SK-N-SH treated with all-trans-retinoic acid at 6 μM for 48 hours (cell line): ENCODE results near the gene ZNF423.
"Not testable (repeated sequence)": the region's sequence is repeated elsewhere in the genome, so short reads cannot be mapped to it uniquely, and the experiment has no call there.

Experiments
- ATAC-seq: fragments of 200-7000 bp; cut with Tn5 transposase; 3 replicates; pipeline ENCODE4 v1.9.1; 2020; ENCODE audit warnings: mild to moderate bottlenecking, moderate library complexity
- ARNTL ChIP-seq: fragments of 450-650 bp; formaldehyde crosslinking; IDR thresholded peaks from 2 replicates; pipeline ENCODE4 v1.5.0; 2020; ENCODE audit warnings: low read depth, mild to moderate bottlenecking, moderate library complexity, borderline replicate concordance
- BACH2 ChIP-seq: fragments of 250-450 bp; sonication (Bioruptor Pico); IDR thresholded peaks from 2 replicates; pipeline ENCODE4 v1.9.0; 2021; ENCODE audit warnings: mild to moderate bottlenecking, borderline replicate concordance
- CREB5 ChIP-seq: fragments of 250-450 bp; sonication (Bioruptor Pico); IDR thresholded peaks from 2 replicates; pipeline ENCODE4 v1.5.1; 2020; ENCODE audit warnings: low read depth, mild to moderate bottlenecking, moderate library complexity
- CSDC2 ChIP-seq: fragments of 250-450 bp; sonication (Bioruptor Pico); IDR thresholded peaks from 2 replicates; pipeline ENCODE4 v1.5.0; 2020; ENCODE audit warnings: mild to moderate bottlenecking, moderate library complexity
- CSRNP3 ChIP-seq: fragments of 250-450 bp; sonication (Bioruptor Pico); IDR thresholded peaks from 2 replicates; pipeline ENCODE4 v1.5.1; 2021; ENCODE audit warnings: mild to moderate bottlenecking, moderate library complexity
- ESRRG ChIP-seq: fragments of 250-450 bp; sonication (Bioruptor Pico); IDR thresholded peaks from 2 replicates; pipeline ENCODE4 v1.6.1; 2021; ENCODE audit warnings: mild to moderate bottlenecking
- GLIS3 ChIP-seq: fragments of 250-450 bp; sonication (Bioruptor Pico); IDR thresholded peaks from 2 replicates; pipeline ENCODE4 v1.5.0; 2020; ENCODE audit warnings: mild to moderate bottlenecking, moderate library complexity
- ISL1 ChIP-seq: fragments of 250-450 bp; sonication (Bioruptor Pico); IDR thresholded peaks from 2 replicates; pipeline ENCODE4 v2.1.2; 2022; ENCODE audit warnings: mild to moderate bottlenecking, moderate library complexity
- OSR1 ChIP-seq: fragments of 250-450 bp; sonication (Bioruptor Pico); IDR thresholded peaks from 2 replicates; pipeline ENCODE4 v1.8.0; 2022; ENCODE audit warnings: moderate library complexity, mild to moderate bottlenecking, inconsistent platforms
- PATZ1 ChIP-seq: fragments of 250-450 bp; sonication (Bioruptor Pico); IDR thresholded peaks from 2 replicates; pipeline ENCODE4 v1.8.0; 2020; ENCODE audit warnings: mild to moderate bottlenecking, moderate library complexity, borderline replicate concordance
- POU6F1 ChIP-seq: fragments of 250-450 bp; sonication (Bioruptor Pico); IDR thresholded peaks from 2 replicates; pipeline ENCODE4 v1.8.0; 2021; ENCODE audit warnings: low read depth, mild to moderate bottlenecking, moderate library complexity, borderline replicate concordance
- PPARA ChIP-seq: fragments of 250-450 bp; sonication (Bioruptor Pico); IDR thresholded peaks from 2 replicates; pipeline ENCODE4 v1.5.0; 2020; ENCODE audit warnings: mild to moderate bottlenecking, borderline replicate concordance
- RARB ChIP-seq: fragments of 250-450 bp; sonication (Bioruptor Pico); IDR thresholded peaks from 2 replicates; pipeline ENCODE4 v1.8.0; 2021; ENCODE audit warnings: mild to moderate bottlenecking, moderate library complexity
- SNAI2 ChIP-seq: fragments of 250-450 bp; sonication (Bioruptor Pico); IDR thresholded peaks from 2 replicates; pipeline ENCODE4 v1.5.0; 2020; ENCODE audit warnings: mild to moderate bottlenecking, moderate library complexity
- TCF4 ChIP-seq: fragments of 250-450 bp; sonication (Bioruptor Pico); IDR thresholded peaks from 2 replicates; pipeline ENCODE4 v1.8.0; 2021; ENCODE audit warnings: mild to moderate bottlenecking, moderate library complexity, borderline replicate concordance
- TSHZ2 ChIP-seq: fragments of 250-450 bp; sonication (Bioruptor Pico); IDR thresholded peaks from 2 replicates; pipeline ENCODE4 v1.5.0; 2020; ENCODE audit warnings: mild to moderate bottlenecking, moderate library complexity
- ZC3H10 ChIP-seq: fragments of 250-450 bp; sonication (Bioruptor Pico); IDR thresholded peaks from 2 replicates; pipeline ENCODE4 v1.5.1; 2021; ENCODE audit warnings: mild to moderate bottlenecking, moderate library complexity
- ZFP30 ChIP-seq: fragments of 450-650 bp; formaldehyde crosslinking; IDR thresholded peaks from 2 replicates; pipeline ENCODE4 v1.5.0; 2022; ENCODE audit warnings: mild to moderate bottlenecking, moderate library complexity
- ZNF565 ChIP-seq: fragments of 450-650 bp; formaldehyde crosslinking; conservative IDR thresholded peaks from 2 replicates; pipeline ENCODE4 v1.5.0; 2020; ENCODE audit warnings: low read depth, mild to moderate bottlenecking, moderate library complexity
- ZNF70 ChIP-seq: fragments of 450-650 bp; formaldehyde crosslinking; IDR thresholded peaks from 2 replicates; pipeline ENCODE4 v1.5.0; 2020; ENCODE audit warnings: mild to moderate bottlenecking, moderate library complexity
- ZNF8 ChIP-seq: fragments of 450-650 bp; formaldehyde crosslinking; IDR thresholded peaks from 2 replicates; pipeline ENCODE4 v1.5.0; 2020; ENCODE audit warnings: mild to moderate bottlenecking, moderate library complexity

The ZNF423 gene

GRCh38 chr16:49883076-49884014, 27.4 kb upstream of the ZNF423 start:
- ATAC-seq: no peak
- TF ChIP-seq SNAI2 (CRISPR knock-in tag) (no peak), CSDC2 (no peak), TSHZ2 (CRISPR knock-in tag) (no peak), ESRRG (CRISPR knock-in tag) (no peak), TCF4 (CRISPR knock-in tag) (no peak), POU6F1 (CRISPR knock-in tag) (no peak), ZNF565 (CRISPR knock-in tag) (no peak), BACH2 (no peak), OSR1 (CRISPR knock-in tag) (no peak), ZFP30 (CRISPR knock-in tag) (no peak), ISL1 (CRISPR knock-in tag) (no peak), RARB (CRISPR knock-in tag) (no peak), ZC3H10 (CRISPR knock-in tag) (no peak), PPARA (no peak), CREB5 (no peak), ZNF70 (CRISPR knock-in tag) (no peak), PATZ1 (no peak)

- TF ChIP-seq ARNTL (CRISPR knock-in tag) (no peak), CSRNP3 (CRISPR knock-in tag) (no peak), PATZ1 (no peak), ZNF8 (CRISPR knock-in tag) (no peak), GLIS3 (CRISPR knock-in tag) (no peak), SNAI2 (CRISPR knock-in tag) (no peak), RARB (CRISPR knock-in tag) (no peak)
- ATAC-seq: no peak
Measured at GRCh38 chr16:49881890-49882289, 26.0 kb upstream of the ZNF423 start.

GRCh38 chr16:49878540-49878939, 22.6 kb upstream of the ZNF423 start:
- ATAC-seq: not testable (repeated sequence)
